BJ (cell line): ENCODE data around the gene HLA-DQA1. TPM values are rescaled to one million over a fixed set of nuclear protein-coding genes. Genes with fewer than 3 reads are reported as not detected.

ENCODE experiments used
- CTCF ChIA-PET: fragments of 350-600 bp; formaldehyde crosslinking; extraction: SDS; loops from one replicate; lab custom pipeline; 2021; ENCODE audit warnings: antibody characterized with exemption, inconsistent platforms; lab: Yijun Ruan, JAX
- POLR2A ChIA-PET: fragments of 300-600 bp; sonication (Branson Sonifier 250); formaldehyde crosslinking; extraction: SDS; loops from one replicate; lab custom pipeline; 2021; ENCODE audit warnings: antibody characterized with exemption; lab: Charles Lee
- DNase-seq: peaks from one replicate; pipeline ENCODE4 v3.0.0-alpha.2; 2011; ENCODE audit warnings: low read depth
- H3K27me3 ChIP-seq: 2 replicates; pipeline ENCODE4 v1.6.0; 2011; ENCODE audit warnings: low read length; ENCODE audit not compliant: control insufficient read depth, insufficient read depth
- H3K36me3 ChIP-seq: 2 replicates; pipeline ENCODE4 v1.5.1; 2011; ENCODE audit warnings: low read length; ENCODE audit not compliant: control insufficient read depth, insufficient read depth
- H3K4me3 ChIP-seq: 2 replicates; pipeline ENCODE4 v1.5.1; 2011; ENCODE audit warnings: low read depth, mild to moderate bottlenecking, control low read depth, low read length
- CTCF ChIP-seq: IDR thresholded peaks from 2 replicates; pipeline ENCODE4 v1.5.1; 2011; ENCODE audit warnings: low read depth, mild to moderate bottlenecking, control low read depth, inconsistent platforms, low read length, moderate library complexity; ENCODE audit not compliant: insufficient read depth
- polyA plus RNA-seq: library from polyadenylated mRNA; depleted of rRNA; stranded (reverse); fragments of >200 nt; gene quantifications from 2 replicates; pipeline ENCODE4 v1.2.3, GENCODE V29; 2011

Gene HLA-DQA1
- polyA plus RNA-seq, 1 experiment: not detected

- Histone ChIP-seq H3K36me3 (no peaks in the 10 kb centered on the region), H3K27me3 (no peaks in the 10 kb centered on the region), H3K4me3 (no peak overlapping the region)
- ChIA-PET CTCF (no interaction called here), POLR2A (no interaction called here)
- TF ChIP-seq CTCF: no peak
- no peak for DNase-seq
Measured at GRCh38 chr6:32679492-32679891, 42.3 kb downstream of the HLA-DQA1 start.

- CTCF ChIA-PET: no interaction called here
- Histone ChIP-seq H3K36me3 (no peaks in the 10 kb centered on the region), H3K4me3 (no peak overlapping the region), H3K27me3 (no peaks in the 10 kb centered on the region)
- TF ChIP-seq CTCF: no peak
- POLR2A ChIA-PET: no interaction called here
- DNase-seq: no peak
Measured at GRCh38 chr6:32680055-32680454, 42.8 kb downstream of the HLA-DQA1 start.

DNA sequence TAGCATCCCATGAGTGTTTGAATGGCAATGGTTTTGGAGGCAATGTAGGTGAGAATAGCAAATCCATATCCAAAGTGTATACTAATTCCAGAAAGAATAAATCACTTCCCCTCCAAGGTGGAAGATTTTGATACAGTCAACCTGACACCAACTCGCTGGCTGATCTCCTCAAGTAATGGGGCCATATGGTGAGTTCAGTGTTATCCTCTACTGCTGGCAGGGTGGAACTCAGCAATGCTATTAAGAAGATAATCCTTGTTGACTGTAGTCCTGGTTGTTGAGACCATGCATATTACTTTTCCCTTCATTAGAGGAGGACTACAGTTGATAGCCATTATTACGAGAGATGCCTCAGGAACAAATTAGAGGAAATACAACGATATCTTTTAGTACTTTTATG, 47.0 kb downstream of the HLA-DQA1 start:
- ChIA-PET POLR2A (no interaction called here), CTCF (no interaction called here)
- Histone ChIP-seq H3K4me3 (no peak overlapping the region), H3K27me3 (no peaks in the 10 kb centered on the region), H3K36me3 (no peaks in the 10 kb centered on the region)
- no peak for TF ChIP-seq CTCF
- DNase-seq: no peak

DNA sequence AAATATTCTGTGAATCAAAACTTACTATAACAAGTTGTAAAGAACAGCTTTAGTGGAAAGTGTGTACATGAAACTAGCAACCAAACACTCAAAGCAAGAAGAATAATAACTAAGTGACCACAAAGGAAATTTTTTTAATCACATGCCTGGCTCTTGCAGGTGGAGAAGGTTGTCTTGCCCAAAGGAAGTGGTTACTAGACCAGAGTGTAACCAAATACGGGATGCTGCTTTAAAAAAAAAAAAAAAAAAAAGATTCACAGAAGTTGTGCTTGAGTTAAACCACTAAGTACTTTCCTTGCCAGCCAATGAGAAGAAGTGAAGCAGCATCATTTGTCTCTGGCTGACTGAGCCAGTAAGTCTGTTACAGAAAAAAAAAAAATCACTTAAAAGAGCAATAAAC, 48.4 kb downstream of the HLA-DQA1 start:
- no peak overlapping the region for H3K4me3 ChIP-seq
- H3K36me3 ChIP-seq: no peaks in the 10 kb centered on the region
- DNase-seq: no peak
- CTCF ChIA-PET: no interaction called here
- H3K27me3 ChIP-seq: no peaks in the 10 kb centered on the region
- POLR2A ChIA-PET: no interaction called here
- TF ChIP-seq CTCF: no peak

- CTCF ChIA-PET: no interaction called here
- POLR2A ChIA-PET: no interaction called here
- H3K4me3 ChIP-seq: no peak overlapping the region
- DNase-seq: no peak
- no peak for TF ChIP-seq CTCF
- no peaks in the 10 kb centered on the region for H3K27me3 ChIP-seq
- no peaks in the 10 kb centered on the region for H3K36me3 ChIP-seq
Measured at GRCh38 chr6:32689531-32690501, 52.6 kb downstream of the HLA-DQA1 start.
